ENCODE data around the gene PEX5L.

- TF ChIP-seq, protein P1, sequence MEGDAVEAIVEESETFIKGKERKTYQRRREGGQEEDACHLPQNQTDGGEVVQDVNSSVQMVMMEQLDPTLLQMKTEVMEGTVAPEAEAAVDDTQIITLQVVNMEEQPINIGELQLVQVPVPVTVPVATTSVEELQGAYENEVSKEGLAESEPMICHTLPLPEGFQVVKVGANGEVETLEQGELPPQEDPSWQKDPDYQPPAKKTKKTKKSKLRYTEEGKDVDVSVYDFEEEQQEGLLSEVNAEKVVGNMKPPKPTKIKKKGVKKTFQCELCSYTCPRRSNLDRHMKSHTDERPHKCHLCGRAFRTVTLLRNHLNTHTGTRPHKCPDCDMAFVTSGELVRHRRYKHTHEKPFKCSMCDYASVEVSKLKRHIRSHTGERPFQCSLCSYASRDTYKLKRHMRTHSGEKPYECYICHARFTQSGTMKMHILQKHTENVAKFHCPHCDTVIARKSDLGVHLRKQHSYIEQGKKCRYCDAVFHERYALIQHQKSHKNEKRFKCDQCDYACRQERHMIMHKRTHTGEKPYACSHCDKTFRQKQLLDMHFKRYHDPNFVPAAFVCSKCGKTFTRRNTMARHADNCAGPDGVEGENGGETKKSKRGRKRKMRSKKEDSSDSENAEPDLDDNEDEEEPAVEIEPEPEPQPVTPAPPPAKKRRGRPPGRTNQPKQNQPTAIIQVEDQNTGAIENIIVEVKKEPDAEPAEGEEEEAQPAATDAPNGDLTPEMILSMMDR (IDR thresholded peaks at IDR 0.05): no peak
- no peak for TF ChIP-seq ZFX (IDR thresholded peaks at IDR 0.05; ENCODE audit: borderline replicate concordance)
Measured at GRCh38 chr3:180036671-180037455, at the start of gene PEX5L.

All from 22Rv1 (cell line).